Liver (tissue), 9 donors: Measurements from ENCODE around the gene TOB1. TPM values are rescaled to one million over a fixed set of nuclear protein-coding genes. Genes with fewer than 3 reads are reported as not detected.
A peak's percentile ranks its signal among the peaks of the same experiment; 100 is the strongest.

Experiments
- DNase-seq: peaks from one replicate; pipeline ENCODE4 v3.0.0-alpha.2; 2017; ENCODE audit warnings: low spot score
- H3K27ac ChIP-seq, 2 donors: one replicate each; pipeline ENCODE4 v1.7.0; 2013; ENCODE audit warnings: inconsistent platforms in 2 of 2, low read length in 2 of 2, control low read depth in 1 of 2, low read depth in 1 of 2, mild to moderate bottlenecking in 1 of 2
- H3K27me3 ChIP-seq, 4 donors: one replicate each; pipeline versions ENCODE4 v1.6.1 to v1.7.0; 2013; ENCODE audit warnings: low read length in 3 of 4, inconsistent platforms in 1 of 4, mild to moderate bottlenecking in 1 of 4, moderate library complexity in 1 of 4; ENCODE audit not compliant: control insufficient read depth in 4 of 4, insufficient read depth in 4 of 4
- H3K36me3 ChIP-seq, 4 donors: one replicate each; pipeline versions ENCODE4 v1.6.1 to v1.7.0; 2013; ENCODE audit warnings: low read length in 3 of 4, mild to moderate bottlenecking in 3 of 4, low read depth in 1 of 4, moderate library complexity in 1 of 4; ENCODE audit not compliant: control insufficient read depth in 4 of 4, insufficient read depth in 3 of 4
- H3K4me1 ChIP-seq, 4 donors: one replicate each; pipeline versions ENCODE4 v1.6.1 to v1.7.0; 2013; ENCODE audit warnings: low read length in 3 of 4, mild to moderate bottlenecking in 3 of 4, moderate library complexity in 1 of 4; ENCODE audit not compliant: control insufficient read depth in 4 of 4, insufficient read depth in 4 of 4
- H3K4me3 ChIP-seq, 3 donors: one replicate each; pipeline versions ENCODE4 v1.6.1 to v1.7.0; 2013; ENCODE audit warnings: low read length in 3 of 3, control low read depth in 1 of 3, low read depth in 1 of 3, mild to moderate bottlenecking in 1 of 3
- H3K9ac ChIP-seq, 2 donors: one replicate each; pipeline ENCODE4 v1.7.0; 2013; ENCODE audit warnings: low read length in 2 of 2, mild to moderate bottlenecking in 2 of 2, moderate library complexity in 2 of 2, control low read depth in 1 of 2, low read depth in 1 of 2
- H3K9me3 ChIP-seq, 4 donors: one replicate each; pipeline versions ENCODE4 v1.6.1 to v1.7.0; 2013; ENCODE audit warnings: low read length in 3 of 4; ENCODE audit not compliant: control insufficient read depth in 4 of 4
- FOXA1 ChIP-seq: IDR thresholded peaks from 2 replicates; pipeline ENCODE4 v1.6.1; 2016; ENCODE audit warnings: antibody characterized with exemption
- FOXA2 ChIP-seq: IDR thresholded peaks from 2 replicates; pipeline ENCODE4 v1.6.1; 2016; ENCODE audit warnings: antibody characterized with exemption
- GABPA ChIP-seq, 2 donors: IDR thresholded peaks in 1 of 2; conservative IDR thresholded peaks in 1 of 2; 2 replicates each; pipeline ENCODE4 v1.6.1; 2016; ENCODE audit warnings: antibody characterized with exemption in 2 of 2, mild to moderate bottlenecking in 1 of 2, moderate library complexity in 1 of 2
- HNF4A ChIP-seq, 2 donors: conservative IDR thresholded peaks; 2 replicates each; pipeline ENCODE4 v1.6.1; 2016; ENCODE audit warnings: antibody characterized with exemption in 2 of 2, mild to moderate bottlenecking in 2 of 2
- HNF4G ChIP-seq: IDR thresholded peaks from 2 replicates; pipeline ENCODE4 v1.6.1; 2016; ENCODE audit warnings: antibody characterized with exemption
- WGBS: extraction: QIAGEN DNeasy Blood & Tissue Kit; methylation state at CpG from one replicate; pipeline ENCODE4 v1.1.7; 2013; 5-methylcytosine and 5-hydroxymethylcytosine counted together
- polyA plus RNA-seq, 2 donors: library from polyadenylated mRNA; stranded (reverse) in 1 of 2; unstranded in 1 of 2; fragments of 200-250 nt in 1 of 2; fragments of >200 nt in 1 of 2; fragmentation: Nextera tagmentation in 1 of 2; extraction: Ambion mirVana in 1 of 2; gene quantifications; one replicate each; pipeline versions ENCODE4 v1.2.1 to v1.2.3, GENCODE V29; 2013 to 2015
- total RNA-seq, 2 donors: library from RNA; depleted of rRNA; stranded (reverse); fragments of >200 nt; gene quantifications; one replicate each; pipeline ENCODE4 v1.2.3, GENCODE V29; 2014
- TF ChIP-seq, protein P1 (sequence below): IDR thresholded peaks from 2 replicates; pipeline ENCODE4 v1.6.1; 2016; ENCODE audit warnings: antibody characterized with exemption, mild to moderate bottlenecking
- TF ChIP-seq, protein P2 (sequence below): IDR thresholded peaks from 2 replicates; pipeline ENCODE4 v1.6.1; 2016; ENCODE audit warnings: antibody characterized with exemption
- donor health status: healthy.
- donor health status: healthy.
- donor health status: healthy.
- donor health status: healthy.
- donor health status: healthy.

The TOB1 gene
- total and polyA plus RNA-seq, 4 donors = 10.2 to 132 (median 37.8) TPM

DNA sequence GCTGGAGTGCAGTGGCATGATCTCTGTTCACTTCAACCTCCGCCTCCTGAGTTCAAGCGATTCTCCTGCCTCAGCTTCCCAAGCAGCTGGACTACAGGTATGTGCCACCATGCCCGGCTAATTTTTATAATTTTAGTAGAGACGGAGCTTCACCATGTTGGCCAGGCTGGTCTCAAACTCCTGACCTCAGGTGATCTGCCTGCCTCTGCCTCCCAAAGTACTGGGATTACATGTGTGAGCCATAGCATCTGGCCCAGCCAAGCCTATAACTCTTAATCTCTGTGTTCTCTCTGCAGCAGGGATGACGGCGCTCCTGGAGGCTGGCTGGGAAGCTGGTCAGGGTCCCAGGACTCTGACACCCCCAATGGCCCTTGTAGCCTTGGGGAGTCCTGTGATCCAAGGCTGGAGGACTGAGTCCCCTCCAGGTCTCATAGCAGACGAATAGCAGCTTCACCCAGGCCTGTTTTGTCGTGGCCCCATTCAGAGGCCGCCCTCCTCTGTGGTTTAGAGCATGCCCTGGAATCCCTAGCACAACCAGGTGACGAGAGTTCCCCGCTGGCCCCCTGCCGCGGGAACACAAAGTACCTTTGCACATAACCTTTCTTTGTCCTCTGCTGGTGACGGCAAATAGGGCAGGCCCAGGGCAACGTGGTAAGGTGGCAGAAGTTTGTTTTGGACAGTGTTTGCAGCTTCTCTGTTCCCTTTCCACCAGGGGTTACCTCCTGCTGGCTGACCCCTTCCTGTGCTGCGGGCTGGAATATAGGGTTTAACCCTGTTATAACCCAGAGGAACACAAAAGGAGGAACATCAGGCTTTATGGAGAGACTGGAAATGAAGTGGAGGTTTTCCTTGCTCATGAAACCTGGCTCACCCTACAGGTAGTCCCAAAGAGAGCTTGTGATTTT lies 43.0 kb upstream of the TOB1 start (continued):
- TF ChIP-seq, protein P1, sequence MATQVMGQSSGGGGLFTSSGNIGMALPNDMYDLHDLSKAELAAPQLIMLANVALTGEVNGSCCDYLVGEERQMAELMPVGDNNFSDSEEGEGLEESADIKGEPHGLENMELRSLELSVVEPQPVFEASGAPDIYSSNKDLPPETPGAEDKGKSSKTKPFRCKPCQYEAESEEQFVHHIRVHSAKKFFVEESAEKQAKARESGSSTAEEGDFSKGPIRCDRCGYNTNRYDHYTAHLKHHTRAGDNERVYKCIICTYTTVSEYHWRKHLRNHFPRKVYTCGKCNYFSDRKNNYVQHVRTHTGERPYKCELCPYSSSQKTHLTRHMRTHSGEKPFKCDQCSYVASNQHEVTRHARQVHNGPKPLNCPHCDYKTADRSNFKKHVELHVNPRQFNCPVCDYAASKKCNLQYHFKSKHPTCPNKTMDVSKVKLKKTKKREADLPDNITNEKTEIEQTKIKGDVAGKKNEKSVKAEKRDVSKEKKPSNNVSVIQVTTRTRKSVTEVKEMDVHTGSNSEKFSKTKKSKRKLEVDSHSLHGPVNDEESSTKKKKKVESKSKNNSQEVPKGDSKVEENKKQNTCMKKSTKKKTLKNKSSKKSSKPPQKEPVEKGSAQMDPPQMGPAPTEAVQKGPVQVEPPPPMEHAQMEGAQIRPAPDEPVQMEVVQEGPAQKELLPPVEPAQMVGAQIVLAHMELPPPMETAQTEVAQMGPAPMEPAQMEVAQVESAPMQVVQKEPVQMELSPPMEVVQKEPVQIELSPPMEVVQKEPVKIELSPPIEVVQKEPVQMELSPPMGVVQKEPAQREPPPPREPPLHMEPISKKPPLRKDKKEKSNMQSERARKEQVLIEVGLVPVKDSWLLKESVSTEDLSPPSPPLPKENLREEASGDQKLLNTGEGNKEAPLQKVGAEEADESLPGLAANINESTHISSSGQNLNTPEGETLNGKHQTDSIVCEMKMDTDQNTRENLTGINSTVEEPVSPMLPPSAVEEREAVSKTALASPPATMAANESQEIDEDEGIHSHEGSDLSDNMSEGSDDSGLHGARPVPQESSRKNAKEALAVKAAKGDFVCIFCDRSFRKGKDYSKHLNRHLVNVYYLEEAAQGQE = peak; percentile 91
- TF ChIP-seq, protein P2, sequence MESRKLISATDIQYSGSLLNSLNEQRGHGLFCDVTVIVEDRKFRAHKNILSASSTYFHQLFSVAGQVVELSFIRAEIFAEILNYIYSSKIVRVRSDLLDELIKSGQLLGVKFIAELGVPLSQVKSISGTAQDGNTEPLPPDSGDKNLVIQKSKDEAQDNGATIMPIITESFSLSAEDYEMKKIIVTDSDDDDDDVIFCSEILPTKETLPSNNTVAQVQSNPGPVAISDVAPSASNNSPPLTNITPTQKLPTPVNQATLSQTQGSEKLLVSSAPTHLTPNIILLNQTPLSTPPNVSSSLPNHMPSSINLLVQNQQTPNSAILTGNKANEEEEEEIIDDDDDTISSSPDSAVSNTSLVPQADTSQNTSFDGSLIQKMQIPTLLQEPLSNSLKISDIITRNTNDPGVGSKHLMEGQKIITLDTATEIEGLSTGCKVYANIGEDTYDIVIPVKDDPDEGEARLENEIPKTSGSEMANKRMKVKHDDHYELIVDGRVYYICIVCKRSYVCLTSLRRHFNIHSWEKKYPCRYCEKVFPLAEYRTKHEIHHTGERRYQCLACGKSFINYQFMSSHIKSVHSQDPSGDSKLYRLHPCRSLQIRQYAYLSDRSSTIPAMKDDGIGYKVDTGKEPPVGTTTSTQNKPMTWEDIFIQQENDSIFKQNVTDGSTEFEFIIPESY = peak; percentile 96
- peak in 1 of 2 donors; percentile 35 for TF ChIP-seq GABPA (IDR thresholded peaks at IDR 0.05 in 1 of 2, conservative IDR thresholded peaks at IDR 0.05 in 1 of 2)

DNA sequence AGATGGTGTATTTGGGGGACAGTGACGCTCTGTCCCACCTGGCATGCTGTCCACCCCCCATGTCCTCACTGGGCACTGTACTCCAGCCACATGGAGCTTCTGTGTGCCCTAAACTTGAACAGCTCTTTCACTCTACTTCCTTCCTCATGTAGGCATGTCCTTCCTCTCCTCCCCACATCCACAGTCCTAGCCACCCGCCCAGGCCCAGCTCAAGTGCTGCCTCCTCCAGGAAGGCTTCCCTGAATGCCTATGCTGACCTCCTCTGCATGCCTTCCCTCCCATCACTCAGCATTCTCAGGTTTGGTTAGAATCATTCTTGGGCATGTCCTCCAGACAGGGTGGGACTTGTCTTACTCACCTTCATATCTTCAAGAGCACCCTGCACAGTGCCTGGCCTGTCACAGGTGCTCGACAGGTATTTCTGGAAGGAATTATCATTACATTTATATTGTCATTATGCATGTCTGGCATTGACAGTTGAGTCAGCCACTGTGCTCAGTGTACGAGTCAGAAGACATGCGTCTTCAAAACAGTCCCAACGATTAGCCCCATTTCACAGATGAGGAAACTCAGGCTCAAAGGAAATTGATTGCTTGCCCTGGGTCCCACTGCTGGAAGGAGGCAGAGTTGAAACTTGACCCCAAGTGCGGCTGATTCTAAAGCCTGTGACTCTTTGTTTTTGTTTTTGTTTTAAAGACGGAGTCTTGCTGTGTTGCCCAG lies 42.1 kb upstream of the TOB1 start:
- WGBS = 77% methylated on average over 8 of the region's 8 CpGs
- no peak overlapping the region for H3K4me3 ChIP-seq
- H3K27ac ChIP-seq = peak overlapping the region; percentile 90 to 98
- H3K36me3 ChIP-seq = no peaks in the 10 kb centered on the region
- DNase-seq = no peak
- peak overlapping the region; percentile 36 to 43 for H3K9ac ChIP-seq
- no peaks in the 10 kb centered on the region for H3K27me3 ChIP-seq
- TF ChIP-seq GABPA (IDR thresholded peaks at IDR 0.05 in 1 of 2, conservative IDR thresholded peaks at IDR 0.05 in 1 of 2) (no peak), FOXA1 (no peak), HNF4G (no peak), FOXA2 (no peak), HNF4A (conservative IDR thresholded peaks at IDR 0.05) (no peak)
- TF ChIP-seq, protein P1 = no peak
- no peaks in the 10 kb centered on the region for H3K9me3 ChIP-seq
- H3K4me1 ChIP-seq = peaks cover 15 to 80% (median 55%) of the 10 kb centered on the region in 4 donors
